Astrocyte (in vitro differentiated cells and primary cell): Measurements from ENCODE around the gene IFT20. TPM values are rescaled to one million over a fixed set of nuclear protein-coding genes. Genes with fewer than 3 reads are reported as not detected.
A peak's percentile ranks its signal among the peaks of the same experiment; 100 is the strongest.

Experiments used
- DNase-seq: peaks from one replicate; pipeline ENCODE4 v3.0.0-alpha.2; 2010; ENCODE audit warnings: low read depth
- FAIRE-seq: peaks from 2 replicates; lab custom pipeline; 2011; peaks lifted over from hg19 to GRCh38; lab: Jason Lieb, UNC
- H2AFZ ChIP-seq: 2 replicates; pipeline ENCODE4 v1.6.0; 2012; ENCODE audit warnings: low read depth, low read length, inconsistent platforms
- H3K27ac ChIP-seq: 2 replicates; pipeline ENCODE4 v1.5.1; 2011; ENCODE audit warnings: low read depth, low read length, inconsistent platforms
- H3K27me3 ChIP-seq: 2 replicates; pipeline ENCODE4 v1.6.0; 2011; ENCODE audit warnings: low read length, inconsistent platforms; ENCODE audit not compliant: insufficient read depth
- H3K36me3 ChIP-seq: 2 replicates; pipeline ENCODE4 v1.5.1; 2011; ENCODE audit warnings: low read length, inconsistent platforms; ENCODE audit not compliant: insufficient read depth
- H3K4me1 ChIP-seq: 2 replicates; pipeline ENCODE4 v1.5.1; 2011; ENCODE audit warnings: low read length, inconsistent platforms; ENCODE audit not compliant: insufficient read depth
- H3K4me2 ChIP-seq: 2 replicates; pipeline ENCODE4 v1.6.0; 2012; ENCODE audit warnings: low read length, inconsistent platforms
- H3K4me3 ChIP-seq: 2 replicates; pipeline ENCODE4 v1.5.1; 2011; ENCODE audit warnings: low read depth, mild to moderate bottlenecking, low read length, inconsistent platforms; ENCODE audit not compliant: insufficient read depth
- H3K79me2 ChIP-seq: 2 replicates; pipeline ENCODE4 v1.6.0; 2012; ENCODE audit warnings: mild to moderate bottlenecking, low read length, inconsistent platforms; ENCODE audit not compliant: insufficient read depth
- H3K9ac ChIP-seq: 2 replicates; pipeline ENCODE4 v1.6.0; 2012; ENCODE audit warnings: mild to moderate bottlenecking, low read length, inconsistent platforms
- H3K9me3 ChIP-seq: 2 replicates; pipeline ENCODE4 v1.5.1; 2012; ENCODE audit warnings: low read depth, mild to moderate bottlenecking, low read length, inconsistent platforms; ENCODE audit not compliant: insufficient read depth
- H4K20me1 ChIP-seq: 2 replicates; pipeline ENCODE4 v1.6.0; 2012; ENCODE audit warnings: low read length, inconsistent platforms; ENCODE audit not compliant: insufficient read depth
- H3K27ac Mint-ChIP-seq: one replicate; pipeline ENCODE4 v1.8.0; 2021; ENCODE audit warnings: mild to moderate bottlenecking, mixed read lengths; ENCODE audit not compliant: unreplicated experiment
- H3K27me3 Mint-ChIP-seq: one replicate; pipeline ENCODE4 v1.8.0; 2021; ENCODE audit warnings: low read depth, mixed read lengths; ENCODE audit not compliant: unreplicated experiment
- H3K36me3 Mint-ChIP-seq: one replicate; pipeline ENCODE4 v1.8.0; 2021; ENCODE audit warnings: low read depth, mixed read lengths; ENCODE audit not compliant: unreplicated experiment
- H3K4me1 Mint-ChIP-seq: one replicate; pipeline ENCODE4 v1.8.0; 2021; ENCODE audit warnings: low read depth, mixed read lengths; ENCODE audit not compliant: unreplicated experiment
- H3K4me3 Mint-ChIP-seq: one replicate; pipeline ENCODE4 v1.8.0; 2021; ENCODE audit warnings: mild to moderate bottlenecking, moderate library complexity, mixed read lengths; ENCODE audit not compliant: unreplicated experiment
- H3K9me3 Mint-ChIP-seq: one replicate; pipeline ENCODE4 v1.8.0; 2021; ENCODE audit warnings: mild to moderate bottlenecking, mixed read lengths; ENCODE audit not compliant: unreplicated experiment
- CTCF ChIP-seq: IDR thresholded peaks from 2 replicates; pipeline ENCODE4 v1.5.1; 2011; ENCODE audit warnings: low read depth, mild to moderate bottlenecking, inconsistent platforms, low read length, moderate library complexity; ENCODE audit not compliant: insufficient read depth
- EZH2 ChIP-seq: IDR thresholded peaks from 2 replicates; pipeline ENCODE4 v1.6.1; 2012; ENCODE audit warnings: mild to moderate bottlenecking, low read length, inconsistent platforms; ENCODE audit not compliant: insufficient read depth
- total RNA-seq: library from RNA; stranded (reverse); gene quantifications from 2 replicates; pipeline ENCODE4 v1.2.1, GENCODE V29; 2021

IFT20 gene
- total RNA-seq, 1 donor from 2014 or later, result 70.4 TPM

- Histone ChIP-seq H3K79me2 (peaks cover 22% of the 10 kb centered on the region), H3K9me3 (no peaks in the 10 kb centered on the region), H2AFZ (no peak overlapping the region), H4K20me1 (peaks cover 42% of the 10 kb centered on the region), H3K9ac (peak overlapping the region; percentile 54), H3K36me3 (peaks cover 49% of the 10 kb centered on the region), H3K27ac (peak overlapping the region; percentile 85), H3K4me1 (peaks cover 38% of the 10 kb centered on the region), H3K4me3 (no peak overlapping the region), H3K4me2 (peak overlapping the region; percentile 57), H3K27me3 (no peaks in the 10 kb centered on the region)
- H3K9me3 Mint-ChIP-seq, result peaks cover 5% of the 10 kb centered on the region
- TF ChIP-seq EZH2 (no peak), CTCF (peak; percentile 9)
- H3K36me3 Mint-ChIP-seq, result peaks cover 28% of the 10 kb centered on the region
- no peaks in the 10 kb centered on the region for H3K27me3 Mint-ChIP-seq
- H3K27ac Mint-ChIP-seq, result peak overlapping the region; percentile 90
- H3K4me1 Mint-ChIP-seq, result peaks cover 19% of the 10 kb centered on the region
- H3K4me3 Mint-ChIP-seq, result peak overlapping the region; percentile 56
- DNase-seq, result no peak
- FAIRE-seq, result no peak
Observed at GRCh38 chr17:28346746-28347246, 11.5 kb upstream of the IFT20 start.

- H3K36me3 ChIP-seq, result peaks cover 49% of the 10 kb centered on the region
- TF ChIP-seq CTCF (no peak), EZH2 (no peak)
- peak overlapping the region; percentile 57 for H3K4me2 ChIP-seq
- peaks cover 28% of the 10 kb centered on the region for H3K79me2 ChIP-seq
- H3K9me3 Mint-ChIP-seq, result peaks cover 5% of the 10 kb centered on the region
- H3K27me3 ChIP-seq, result no peaks in the 10 kb centered on the region
- DNase-seq (peak; percentile 67), FAIRE-seq (no peak)
- peak overlapping the region; percentile 85 for H3K27ac ChIP-seq
- H3K4me1 ChIP-seq, result peaks cover 38% of the 10 kb centered on the region
- no peak overlapping the region for H3K4me3 ChIP-seq
- peak overlapping the region; percentile 90 for H3K27ac Mint-ChIP-seq
- peaks cover 19% of the 10 kb centered on the region for H3K4me1 Mint-ChIP-seq
- peak overlapping the region; percentile 54 for H3K9ac ChIP-seq
- no peak overlapping the region for H2AFZ ChIP-seq
- peaks cover 27% of the 10 kb centered on the region for H3K36me3 Mint-ChIP-seq
- no peaks in the 10 kb centered on the region for H3K9me3 ChIP-seq
- H3K27me3 Mint-ChIP-seq, result no peaks in the 10 kb centered on the region
- H4K20me1 ChIP-seq, result peaks cover 48% of the 10 kb centered on the region
- H3K4me3 Mint-ChIP-seq, result no peak overlapping the region
Observed at GRCh38 chr17:28346199-28346580, 10.9 kb upstream of the IFT20 start.

- peaks cover 5% of the 10 kb centered on the region for H3K9me3 Mint-ChIP-seq
- H3K36me3 Mint-ChIP-seq, result peaks cover 24% of the 10 kb centered on the region
- Histone ChIP-seq H3K79me2 (peaks cover 33% of the 10 kb centered on the region), H3K36me3 (peaks cover 50% of the 10 kb centered on the region), H3K9ac (peak overlapping the region; percentile 54), H3K4me2 (peak overlapping the region; percentile 57), H3K9me3 (no peaks in the 10 kb centered on the region), H3K4me3 (no peak overlapping the region), H3K27ac (peak overlapping the region; percentile 85), H2AFZ (no peak overlapping the region), H3K4me1 (peaks cover 38% of the 10 kb centered on the region), H3K27me3 (no peaks in the 10 kb centered on the region), H4K20me1 (peaks cover 49% of the 10 kb centered on the region)
- no peak for FAIRE-seq
- peak overlapping the region; percentile 53 for H3K27ac Mint-ChIP-seq
- peak; percentile 52 for DNase-seq
- TF ChIP-seq EZH2 (no peak), CTCF (no peak)
- no peaks in the 10 kb centered on the region for H3K27me3 Mint-ChIP-seq
- no peak overlapping the region for H3K4me3 Mint-ChIP-seq
- peaks cover 19% of the 10 kb centered on the region for H3K4me1 Mint-ChIP-seq
Observed at GRCh38 chr17:28345419-28346198, 10.3 kb upstream of the IFT20 start.
